Stimulated activated CD8-positive, alpha-beta memory T cell treated with anti-CD3 and anti-CD28 coated beads, Interleukin-15, amount 100 ng/mL, for 24 hours (primary cell): Measurements from ENCODE around the gene SPP1.
"Not testable (repeated sequence)": the region's sequence is repeated elsewhere in the genome, so short reads cannot be mapped to it uniquely, and the experiment has no call there.

Source experiments
- DNase-seq: peaks from one replicate; pipeline ENCODE4 v3.0.0-alpha.2; 2020; ENCODE audit warnings: low read depth

SPP1 gene

GRCh38 chr4:88025868-88026661 is 50.6 kb downstream of the SPP1 start:
- DNase-seq = not testable (repeated sequence)

GRCh38 chr4:88027611-88028608 is 52.4 kb downstream of the SPP1 start:
- DNase-seq = no peak

GRCh38 chr4:88028946-88029345 is 53.4 kb downstream of the SPP1 start:
- DNase-seq = no peak

- no peak for DNase-seq
Observed at GRCh38 chr4:88029556-88029955, 54.0 kb downstream of the SPP1 start.

- no peak for DNase-seq
Observed at GRCh38 chr4:88030565-88031310, 55.2 kb downstream of the SPP1 start.
